Activated CD8-positive, alpha-beta memory T cell treated with anti-CD3 and anti-CD28 coated beads, Interleukin-2, amount 50 U/mL, for 1 hour (primary cell): ENCODE results near the gene GPT2.
A peak's percentile ranks its signal among the peaks of the same experiment; 100 is the strongest.

Experiments
- DNase-seq: peaks from one replicate; pipeline ENCODE4 v3.0.0-alpha.2; 2020; ENCODE audit errors: extremely low read depth

The GPT2 gene

GRCh38 chr16:46883690-46884512 is at the start of gene GPT2:
Gene GPT2, plus strand, starts transcription at chr16:46884362. Its CDS starts 354 bp downstream, at chr16:46884716.
- peak; percentile 5 for DNase-seq

GRCh38 chr16:46836534-46837530 is 47.3 kb upstream of the GPT2 start:
- no peak for DNase-seq

GRCh38 chr16:46839986-46840443 is 44.1 kb upstream of the GPT2 start:
- DNase-seq, result no peak

DNA sequence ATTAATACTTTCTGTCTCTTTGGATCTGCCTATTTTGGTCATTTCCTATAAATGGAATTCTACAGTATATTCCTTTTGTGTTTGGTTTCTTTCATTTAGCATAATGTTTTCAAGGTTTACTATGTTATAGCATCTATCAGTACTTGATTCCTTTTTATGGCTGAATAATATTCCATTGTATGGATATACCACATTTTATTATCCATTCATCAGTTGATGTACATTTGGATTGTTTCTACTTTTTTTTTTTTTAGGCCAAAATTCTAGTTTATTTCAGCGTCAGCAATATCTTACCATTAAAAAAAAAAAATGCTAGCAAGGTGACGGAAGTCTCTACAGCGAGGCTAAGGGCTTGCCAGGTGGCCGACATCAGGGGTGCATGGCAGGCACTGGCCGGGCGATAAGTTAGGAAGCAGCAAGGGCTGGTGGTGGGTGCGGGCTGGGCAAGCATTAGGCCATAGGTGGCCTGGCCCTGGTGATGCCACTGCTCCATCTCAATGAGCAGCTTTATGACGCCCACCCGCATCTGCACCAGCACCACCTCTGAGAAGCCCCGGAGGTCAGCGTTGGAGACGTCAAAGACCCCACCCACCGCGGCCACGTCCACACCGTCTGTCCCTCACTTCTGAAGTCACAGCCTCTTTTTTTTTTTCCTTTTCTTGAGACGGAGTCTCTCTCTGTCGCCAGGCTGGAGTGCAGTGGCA is 41.8 kb upstream of the GPT2 start:
- DNase-seq, result no peak

GRCh38 chr16:46843898-46844642 is 40.1 kb upstream of the GPT2 start:
- no peak for DNase-seq

DNA sequence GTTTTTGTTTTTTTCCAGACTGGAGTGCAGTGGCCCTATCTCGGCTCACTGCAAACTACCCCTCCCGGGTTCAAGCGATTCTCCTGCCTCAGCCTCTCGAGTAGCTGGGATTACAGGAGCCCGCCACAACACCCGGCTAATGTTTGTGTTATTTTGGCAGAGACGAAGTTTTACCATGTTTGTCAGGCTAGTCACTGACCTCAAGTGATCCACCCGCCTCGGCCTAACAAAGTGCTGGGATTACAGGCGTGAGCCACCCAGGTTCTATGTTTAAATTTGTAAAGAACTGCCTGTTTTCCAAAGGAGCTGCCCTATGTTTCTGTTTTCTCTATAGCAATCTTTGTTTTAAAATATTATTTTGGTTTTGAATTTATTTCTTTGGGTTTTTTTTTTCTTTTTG is 39.4 kb upstream of the GPT2 start:
- DNase-seq, result no peak

GRCh38 chr16:46845952-46846351 is 38.2 kb upstream of the GPT2 start:
- no peak for DNase-seq

DNA sequence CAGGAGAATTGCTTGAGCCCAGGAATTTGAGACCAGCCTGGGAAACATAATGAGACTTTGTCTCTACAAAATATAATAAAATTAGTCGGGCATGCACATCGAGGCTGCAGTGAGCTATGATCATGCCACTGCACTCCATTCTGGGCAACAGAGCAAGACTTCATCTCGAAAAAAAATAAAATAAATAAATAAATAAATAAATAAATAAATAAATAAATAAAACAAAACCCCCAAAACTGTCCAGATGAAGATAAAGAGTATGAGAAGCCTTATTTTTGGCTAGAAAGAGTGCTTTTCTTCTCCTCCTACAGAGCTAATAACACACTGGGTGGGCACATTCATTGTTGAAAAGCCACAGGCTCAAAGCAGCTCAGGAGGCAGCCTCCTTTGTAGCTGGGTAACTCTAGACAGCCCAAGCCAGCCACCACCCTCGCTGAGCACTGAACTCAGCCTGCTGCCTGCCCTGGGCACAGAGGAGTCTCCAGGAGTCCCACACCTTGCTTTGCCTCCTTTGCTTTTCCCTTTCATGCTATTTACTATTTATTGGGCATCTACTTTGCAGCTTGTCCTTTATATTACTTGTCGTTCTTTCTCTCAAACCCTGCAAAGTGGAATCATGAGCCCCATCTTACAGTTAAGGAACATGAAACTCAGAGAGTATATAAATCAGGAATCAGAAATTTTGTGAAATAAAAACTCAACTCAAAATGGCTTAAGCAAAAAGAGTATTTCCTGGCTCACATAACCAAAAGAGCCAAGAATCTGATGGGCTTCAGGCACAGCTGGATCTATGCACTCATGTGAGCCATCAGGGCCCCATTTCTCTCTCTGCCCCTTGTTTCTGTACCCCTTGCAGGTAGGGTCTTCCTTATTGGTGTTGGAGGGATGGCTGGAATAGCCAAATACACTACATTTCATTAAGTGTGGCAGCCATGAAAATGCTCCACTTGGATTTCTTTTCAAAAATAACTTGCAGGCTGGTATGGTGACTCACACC is 35.1 kb upstream of the GPT2 start:
- DNase-seq, result no peak

GRCh38 chr16:46850619-46851555 is 33.3 kb upstream of the GPT2 start:
- no peak for DNase-seq

- DNase-seq, result no peak
Observed at GRCh38 chr16:46852130-46852529, 32.0 kb upstream of the GPT2 start.

DNA sequence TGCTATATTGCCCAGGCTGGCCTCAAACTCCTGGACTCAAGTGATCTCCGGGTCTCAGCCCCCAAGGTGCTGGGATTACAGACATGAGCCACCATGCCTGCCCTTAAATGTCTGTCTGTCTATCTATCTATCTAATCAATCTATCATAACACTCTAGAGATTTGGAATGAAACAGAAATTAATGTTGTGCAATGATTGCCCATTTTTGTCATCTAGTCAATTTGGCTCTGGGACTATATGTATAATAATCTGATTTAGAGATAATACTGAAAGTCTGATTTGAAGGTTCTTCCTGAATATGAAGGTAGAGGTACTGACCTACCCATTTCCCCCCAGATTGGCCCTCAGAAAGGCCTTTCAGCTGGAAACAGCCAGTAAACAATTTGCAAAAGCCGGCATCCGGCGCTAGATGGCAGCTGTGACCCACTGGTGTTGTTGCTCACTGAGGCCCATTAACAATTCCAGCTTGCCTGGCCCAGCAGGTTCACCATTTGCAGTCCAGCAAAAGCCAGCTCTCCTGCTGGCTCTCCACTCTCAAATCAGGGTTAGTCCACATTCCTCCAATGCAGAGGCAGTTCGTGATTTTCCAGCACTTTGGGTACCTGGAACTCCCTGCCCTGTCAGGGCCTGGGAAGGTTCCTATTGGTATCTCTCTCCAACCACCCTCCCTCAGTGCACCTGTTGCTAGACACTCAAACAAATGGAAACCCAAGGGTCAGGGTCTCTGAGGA is 30.3 kb upstream of the GPT2 start:
- no peak for DNase-seq

GRCh38 chr16:46854846-46855245 is 29.3 kb upstream of the GPT2 start:
- DNase-seq, result no peak

- no peak for DNase-seq
Observed at GRCh38 chr16:46855389-46855788, 28.8 kb upstream of the GPT2 start.

GRCh38 chr16:46857368-46857945 is 26.7 kb upstream of the GPT2 start:
- no peak for DNase-seq

GRCh38 chr16:46858151-46858550 is 26.0 kb upstream of the GPT2 start:
- DNase-seq, result no peak

DNA sequence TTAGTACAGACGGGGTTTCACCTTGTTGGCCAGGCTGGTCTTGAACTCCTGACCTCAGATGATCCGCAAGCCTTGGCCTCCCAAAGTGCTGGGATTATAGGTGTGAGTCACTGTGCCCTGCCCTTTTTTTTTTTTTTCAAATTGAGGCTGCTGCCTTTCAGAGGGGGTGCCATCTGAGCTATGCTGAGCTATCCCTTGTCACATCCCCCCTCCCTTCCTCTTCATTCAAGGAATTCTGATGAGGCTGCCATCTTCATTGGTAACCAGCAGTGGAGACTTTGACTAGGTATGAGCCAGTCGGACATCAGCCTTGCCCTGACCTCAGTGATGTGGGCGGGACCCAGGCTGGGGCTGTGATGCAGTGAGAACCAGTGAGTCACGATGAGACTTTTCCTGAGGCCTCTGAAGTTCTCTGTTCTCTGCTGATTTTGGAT is 24.4 kb upstream of the GPT2 start:
- DNase-seq, result no peak

GRCh38 chr16:46862555-46863447 is 21.4 kb upstream of the GPT2 start:
- DNase-seq, result no peak
